Testis (tissue), 2 donors: Measurements from ENCODE around the gene FGF5.

Experiments
- CTCF ChIP-seq, 3 experiments: fragments of 450-650 bp in 2 of 3; fragments of 200-600 bp in 1 of 3; sonication (generic) in 1 of 3; IDR thresholded peaks; one replicate each; pipeline ENCODE4 v1.5.1; 2016 to 2019; ENCODE audit warnings: antibody characterized with exemption in 3 of 3, mild to moderate bottlenecking in 2 of 3, moderate library complexity in 1 of 3
- POLR2A ChIP-seq: fragments of 450-650 bp; IDR thresholded peaks from one replicate; pipeline ENCODE4 v1.6.1; 2017; ENCODE audit warnings: antibody characterized with exemption, mild to moderate bottlenecking, moderate library complexity

- TF ChIP-seq CTCF (IDR thresholded peaks at IDR 0.05): no peak
- no peak for TF ChIP-seq POLR2A
Measured at GRCh38 chr4:80263541-80264351, 2.7 kb upstream of the FGF5 start.
